Effector memory CD8-positive, alpha-beta T cell (primary cell): ENCODE measurements around the gene ABHD6.
"Not testable (repeated sequence)": the region's sequence is repeated elsewhere in the genome, so short reads cannot be mapped to it uniquely, and the experiment has no call there.

Experiments
- ATAC-seq: fragments of 150-1000 bp; cut with Tn5 transposase; replicated peaks from 2 replicates; pipeline ENCODE4 v1.10.0; 2021; ENCODE audit warnings: mild to moderate bottlenecking, moderate library complexity
- DNase-seq, 3 experiments: peaks; one replicate each; pipeline ENCODE4 v3.0.0; 2021
- H3K27ac Mint-ChIP-seq, 2 donors: one replicate each; pipeline ENCODE4 v1.8.0; 2022; ENCODE audit warnings: mild to moderate bottlenecking in 2 of 2, mixed read lengths in 2 of 2, moderate library complexity in 2 of 2
- H3K27me3 Mint-ChIP-seq, 2 donors: one replicate each; pipeline ENCODE4 v1.8.0; 2022; ENCODE audit warnings: mixed read lengths in 2 of 2
- H3K36me3 Mint-ChIP-seq: one replicate; pipeline ENCODE4 v1.8.0; 2022; ENCODE audit warnings: mild to moderate bottlenecking, moderate library complexity, mixed read lengths; ENCODE audit not compliant: insufficient read depth
- H3K4me1 Mint-ChIP-seq, 2 donors: one replicate each; pipeline ENCODE4 v1.8.0; 2022; ENCODE audit warnings: low read depth in 2 of 2, mixed read lengths in 2 of 2
- H3K4me3 Mint-ChIP-seq, 2 donors: one replicate each; pipeline ENCODE4 v1.8.0; 2022; ENCODE audit warnings: mild to moderate bottlenecking in 2 of 2, mixed read lengths in 2 of 2, moderate library complexity in 2 of 2
- H3K9me3 Mint-ChIP-seq, 2 donors: one replicate each; pipeline ENCODE4 v1.8.0; 2022; ENCODE audit warnings: mixed read lengths in 2 of 2

Gene ABHD6

DNA sequence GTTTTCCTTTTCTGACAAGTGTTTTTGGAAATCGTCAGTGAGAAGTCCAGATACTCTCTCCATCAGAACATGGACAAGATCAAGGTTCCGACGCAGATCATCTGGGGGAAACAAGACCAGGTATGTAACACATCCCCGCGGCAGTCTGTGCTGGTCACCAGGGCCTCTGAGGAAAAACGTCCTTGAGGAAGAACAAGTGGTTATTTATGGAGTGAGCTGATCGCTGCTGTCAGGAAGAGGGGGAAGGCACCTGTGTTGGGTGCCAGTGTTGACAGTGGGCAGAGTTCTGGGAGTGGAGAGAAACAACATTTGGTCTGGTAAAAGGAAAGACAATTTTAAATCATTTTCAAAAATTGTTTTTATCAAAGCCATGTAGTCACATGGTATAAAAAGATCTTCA, 47.7 kb downstream of the ABHD6 start:
- DNase-seq (no peak), ATAC-seq (no peak)
- Mint-ChIP-seq H3K27me3 (no peaks in the 10 kb centered on the region), H3K9me3 (no peaks in the 10 kb centered on the region), H3K4me1 (no peaks in the 10 kb centered on the region), H3K4me3 (no peak overlapping the region), H3K27ac (peak overlapping the region in 1 of 2 donors; percentile 36), H3K36me3 (peaks cover 13% of the 10 kb centered on the region)

DNA sequence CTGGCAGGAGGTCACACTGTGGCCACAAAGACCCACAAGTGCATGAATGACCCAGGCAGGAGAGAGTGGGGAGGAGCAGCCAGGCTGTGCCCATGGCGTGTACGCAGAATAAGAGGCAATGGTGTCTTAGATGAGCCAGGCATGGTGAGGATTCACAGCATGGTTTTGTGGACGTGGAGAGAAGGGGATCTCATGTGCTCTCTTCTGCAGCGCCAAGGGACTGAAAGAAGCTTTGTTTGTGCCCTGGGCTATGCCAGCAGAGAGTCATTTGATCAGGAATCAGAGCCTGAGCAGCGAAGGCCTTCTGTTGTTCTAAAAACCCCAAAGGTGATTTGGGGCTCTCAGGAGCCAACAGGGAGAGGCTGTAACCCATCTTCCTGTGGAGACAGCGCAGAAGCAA, 49.8 kb downstream of the ABHD6 start:
- no peaks in the 10 kb centered on the region for H3K4me1 Mint-ChIP-seq
- H3K4me3 Mint-ChIP-seq = no peak overlapping the region
- H3K36me3 Mint-ChIP-seq = peaks cover 13% of the 10 kb centered on the region
- DNase-seq (no peak), ATAC-seq (no peak)
- H3K27ac Mint-ChIP-seq = no peak overlapping the region
- no peaks in the 10 kb centered on the region for H3K27me3 Mint-ChIP-seq
- no peaks in the 10 kb centered on the region for H3K9me3 Mint-ChIP-seq

DNA sequence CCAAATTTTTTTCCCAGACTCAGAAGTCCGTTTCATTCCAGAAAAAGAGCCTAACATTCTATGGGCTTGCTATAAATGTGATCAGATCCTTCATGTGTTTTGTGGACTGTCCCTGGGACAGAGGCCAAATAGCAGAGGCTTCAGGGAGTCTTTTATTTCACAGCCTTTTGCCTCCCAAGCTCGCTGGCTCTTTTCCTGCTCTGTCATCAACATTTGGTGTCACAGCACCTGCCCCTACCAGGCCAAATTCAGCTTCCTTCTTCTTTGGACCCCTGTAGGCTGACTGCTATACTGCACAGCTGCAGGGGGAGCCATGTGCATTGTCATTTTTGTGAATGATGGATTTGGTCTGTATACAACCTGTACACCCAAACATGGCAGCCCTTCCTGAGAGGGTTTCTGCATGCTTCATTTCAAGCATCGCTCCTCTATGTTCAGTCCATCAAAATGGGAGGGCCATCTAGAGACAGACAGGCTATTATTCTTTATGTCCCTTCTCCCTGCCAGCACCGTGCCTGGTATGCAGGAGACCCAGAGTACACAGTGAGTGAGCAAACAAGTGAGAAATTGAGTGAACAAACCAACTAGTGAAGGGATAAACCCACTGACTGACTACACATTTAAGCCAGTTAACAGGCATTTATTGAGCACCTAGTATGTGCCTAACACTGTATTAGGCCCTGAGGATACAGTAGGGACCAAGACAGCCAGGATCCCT, 50.6 kb downstream of the ABHD6 start:
- ATAC-seq (no peak), DNase-seq (no peak)
- H3K4me1 Mint-ChIP-seq = no peaks in the 10 kb centered on the region
- no peak overlapping the region for H3K27ac Mint-ChIP-seq
- peaks cover 15% of the 10 kb centered on the region for H3K36me3 Mint-ChIP-seq
- no peaks in the 10 kb centered on the region for H3K27me3 Mint-ChIP-seq
- H3K9me3 Mint-ChIP-seq = no peaks in the 10 kb centered on the region
- no peak overlapping the region for H3K4me3 Mint-ChIP-seq

GRCh38 chr3:58288964-58289613, 51.5 kb downstream of the ABHD6 start:
- H3K27me3 Mint-ChIP-seq, H3K4me3 Mint-ChIP-seq, ATAC-seq, H3K27ac Mint-ChIP-seq, H3K4me1 Mint-ChIP-seq, H3K9me3 Mint-ChIP-seq, DNase-seq: not testable (repeated sequence)
- peaks cover 15% of the 10 kb centered on the region for H3K36me3 Mint-ChIP-seq

- peaks cover 12% of the 10 kb centered on the region for H3K36me3 Mint-ChIP-seq
- DNase-seq, ATAC-seq, H3K4me3 Mint-ChIP-seq, H3K27ac Mint-ChIP-seq, H3K4me1 Mint-ChIP-seq, H3K27me3 Mint-ChIP-seq, H3K9me3 Mint-ChIP-seq: not testable (repeated sequence)
These were observed 52.9 kb downstream of the ABHD6 start for GRCh38 chr3:58290446-58290845.

GRCh38 chr3:58291671-58292338, 54.2 kb downstream of the ABHD6 start:
- H3K9me3 Mint-ChIP-seq = no peaks in the 10 kb centered on the region
- peak overlapping the region in 1 of 2 donors; percentile 0 for H3K27ac Mint-ChIP-seq
- H3K4me3 Mint-ChIP-seq = no peak overlapping the region
- H3K4me1 Mint-ChIP-seq = no peaks in the 10 kb centered on the region
- H3K27me3 Mint-ChIP-seq = no peaks in the 10 kb centered on the region
- H3K36me3 Mint-ChIP-seq = peaks cover 2% of the 10 kb centered on the region
- no peak for DNase-seq
- no peak for ATAC-seq

DNA sequence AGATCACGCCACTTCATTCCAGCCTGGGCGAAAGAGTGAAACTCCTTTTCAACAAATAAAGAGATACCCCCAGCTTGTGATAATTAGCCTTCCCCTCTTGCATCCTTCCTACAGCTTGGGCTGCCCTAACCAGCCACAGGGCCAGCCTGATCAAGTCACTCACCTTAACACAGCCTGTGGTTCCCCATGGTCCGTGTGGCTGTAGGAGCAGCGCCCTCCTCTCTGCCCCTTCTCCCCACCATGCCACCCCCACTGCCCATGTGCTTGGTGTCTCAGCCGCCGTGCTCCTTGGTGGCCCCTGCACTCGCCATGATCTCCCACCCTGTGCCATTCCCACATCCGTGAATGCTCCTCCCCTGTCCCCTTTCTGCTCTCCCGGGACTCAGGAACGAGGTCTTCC, 55.3 kb downstream of the ABHD6 start:
- ATAC-seq (no peak), DNase-seq (no peak)
- peaks cover 0 to 2% of the 10 kb centered on the region in 2 donors for H3K27me3 Mint-ChIP-seq
- no peaks in the 10 kb centered on the region for H3K4me1 Mint-ChIP-seq
- peaks cover 2% of the 10 kb centered on the region for H3K36me3 Mint-ChIP-seq
- no peak overlapping the region for H3K27ac Mint-ChIP-seq
- H3K9me3 Mint-ChIP-seq = no peaks in the 10 kb centered on the region
- no peak overlapping the region for H3K4me3 Mint-ChIP-seq

DNA sequence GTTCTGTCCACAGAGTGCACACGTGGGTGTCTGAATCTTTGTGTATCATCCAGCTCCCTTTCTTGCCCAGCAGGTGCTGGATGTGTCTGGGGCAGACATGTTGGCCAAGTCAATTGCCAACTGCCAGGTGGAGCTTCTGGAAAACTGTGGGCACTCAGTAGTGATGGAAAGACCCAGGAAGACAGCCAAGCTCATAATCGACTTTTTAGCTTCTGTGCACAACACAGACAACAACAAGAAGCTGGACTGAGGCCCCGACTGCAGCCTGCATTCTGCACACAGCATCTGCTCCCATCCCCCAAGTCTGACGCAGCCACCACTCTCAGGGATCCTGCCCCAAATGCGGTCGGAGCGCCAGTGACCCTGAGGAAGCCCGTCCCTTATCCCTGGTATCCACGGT, 55.9 kb downstream of the ABHD6 start:
- H3K27ac Mint-ChIP-seq = no peak overlapping the region
- H3K4me1 Mint-ChIP-seq = no peaks in the 10 kb centered on the region
- DNase-seq = no peak
- ATAC-seq = no peak
- no peaks in the 10 kb centered on the region for H3K9me3 Mint-ChIP-seq
- peaks cover 2% of the 10 kb centered on the region for H3K36me3 Mint-ChIP-seq
- H3K27me3 Mint-ChIP-seq = peaks cover 0 to 8% of the 10 kb centered on the region in 2 donors
- H3K4me3 Mint-ChIP-seq = no peak overlapping the region

- H3K36me3 Mint-ChIP-seq = peaks cover 2% of the 10 kb centered on the region
These were observed 58.7 kb downstream of the ABHD6 start for GRCh38 chr3:58296269-58296668.

GRCh38 chr3:58296843-58297242, 59.3 kb downstream of the ABHD6 start:
- no peaks in the 10 kb centered on the region for H3K4me1 Mint-ChIP-seq
- no peaks in the 10 kb centered on the region for H3K9me3 Mint-ChIP-seq
- ATAC-seq (no peak), DNase-seq (no peak)
- peaks cover 10 to 41% of the 10 kb centered on the region in 2 donors for H3K27me3 Mint-ChIP-seq
- H3K27ac Mint-ChIP-seq = no peak overlapping the region
- H3K36me3 Mint-ChIP-seq = peaks cover 2% of the 10 kb centered on the region
- no peak overlapping the region for H3K4me3 Mint-ChIP-seq

More at GRCh38 chr3:58296269-58296668, 58.7 kb downstream of the ABHD6 start:
- DNase-seq = no peak
- no peak for ATAC-seq
- H3K27me3 Mint-ChIP-seq = peaks cover 6 to 36% of the 10 kb centered on the region in 2 donors
- H3K4me1 Mint-ChIP-seq = no peaks in the 10 kb centered on the region
- H3K4me3 Mint-ChIP-seq = no peak overlapping the region
- H3K9me3 Mint-ChIP-seq = no peaks in the 10 kb centered on the region
- no peak overlapping the region for H3K27ac Mint-ChIP-seq

DNA sequence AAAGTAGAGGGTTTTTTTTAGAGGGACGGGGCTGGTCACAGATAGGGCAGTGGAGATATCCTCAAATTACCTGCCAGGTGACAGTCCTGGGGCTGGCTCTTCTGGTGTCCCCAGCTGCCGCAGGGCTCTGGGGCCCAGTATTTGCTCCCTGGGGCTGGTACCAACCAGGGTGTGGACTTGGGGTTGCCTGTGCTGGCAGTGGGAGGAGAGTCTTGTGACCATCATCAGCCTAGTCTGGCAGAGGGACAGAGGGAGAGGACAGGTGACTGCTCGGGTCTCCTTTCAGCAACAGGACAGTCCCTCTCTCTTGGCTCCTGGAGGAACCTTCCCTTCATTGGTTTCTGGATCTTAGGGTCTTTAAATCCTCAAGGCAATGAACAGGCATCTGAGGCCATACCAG, 60.6 kb downstream of the ABHD6 start:
- Mint-ChIP-seq H3K27ac (no peak overlapping the region), H3K4me3 (no peak overlapping the region), H3K4me1 (no peaks in the 10 kb centered on the region), H3K27me3 (peaks cover 19 to 53% of the 10 kb centered on the region in 2 donors), H3K36me3 (no peaks in the 10 kb centered on the region), H3K9me3 (no peaks in the 10 kb centered on the region)
- no peak for ATAC-seq
- DNase-seq = no peak

- no peak for ATAC-seq
- Mint-ChIP-seq H3K27ac (no peak overlapping the region), H3K27me3 (peaks cover 19 to 53% of the 10 kb centered on the region in 2 donors)
These were observed 61.5 kb downstream of the ABHD6 start for GRCh38 chr3:58299075-58299474.

GRCh38 chr3:58299839-58300516, 62.4 kb downstream of the ABHD6 start:
- H3K4me3 Mint-ChIP-seq = no peak overlapping the region
- H3K27me3 Mint-ChIP-seq = peaks cover 19 to 53% of the 10 kb centered on the region in 2 donors
- peaks cover 1% of the 10 kb centered on the region for H3K36me3 Mint-ChIP-seq
- no peaks in the 10 kb centered on the region for H3K4me1 Mint-ChIP-seq
- no peaks in the 10 kb centered on the region for H3K9me3 Mint-ChIP-seq
- DNase-seq (no peak), ATAC-seq (no peak)
- no peak overlapping the region for H3K27ac Mint-ChIP-seq

More at GRCh38 chr3:58299075-58299474, 61.5 kb downstream of the ABHD6 start:
- no peaks in the 10 kb centered on the region for H3K4me1 Mint-ChIP-seq
- H3K36me3 Mint-ChIP-seq = no peaks in the 10 kb centered on the region
- H3K4me3 Mint-ChIP-seq = no peak overlapping the region
- no peak for DNase-seq
- no peaks in the 10 kb centered on the region for H3K9me3 Mint-ChIP-seq
